H1 (cell line): ENCODE measurements around the gene HSF5. TPM values are rescaled to one million over a fixed set of nuclear protein-coding genes. Genes with fewer than 3 reads are reported as not detected.

ENCODE experiments used
- CTCF ChIA-PET: fragments of 300-600 bp; sonication (Branson Sonifier 250); formaldehyde crosslinking; loops from one replicate; lab custom pipeline; 2021; ENCODE audit not compliant: partially characterized antibody; lab: Charles Lee
- POLR2A ChIA-PET: fragments of 300-600 bp; sonication (Branson Sonifier 250); formaldehyde crosslinking; loops from one replicate; lab custom pipeline; 2021; ENCODE audit warnings: inconsistent platforms; ENCODE audit not compliant: partially characterized antibody; lab: Charles Lee
- DNase-seq, 2 experiments: peaks; one replicate each; pipeline versions ENCODE4 v3.0.0 to v3.0.0-alpha.2; 2010 to 2022; ENCODE audit warnings: low spot score in 2 of 2, low read depth in 1 of 2, mixed read lengths in 1 of 2
- FAIRE-seq: peaks from 2 replicates; lab custom pipeline; 2011; peaks lifted over from hg19 to GRCh38; lab: Jason Lieb, UNC
- H2AFZ ChIP-seq: 2 replicates; pipeline ENCODE4 v1.8.1; 2012; ENCODE audit warnings: low read length, inconsistent platforms
- H2AK5ac ChIP-seq: 2 replicates; pipeline ENCODE4 v1.6.1; 2013; ENCODE audit warnings: low read depth, low read length
- H2BK120ac ChIP-seq: replicated peaks from 2 replicates; pipeline ENCODE3; 2013; ENCODE audit warnings: low read depth, low read length, inconsistent platforms
- H2BK12ac ChIP-seq: 2 replicates; pipeline ENCODE4 v1.6.1; 2013; ENCODE audit warnings: low read depth, low read length
- H2BK15ac ChIP-seq: 2 replicates; pipeline ENCODE4 v1.6.1; 2013; ENCODE audit warnings: low read length
- H2BK20ac ChIP-seq: 2 replicates; pipeline ENCODE4 v1.6.1; 2013; ENCODE audit warnings: low read length
- H2BK5ac ChIP-seq: 2 replicates; pipeline ENCODE4 v1.6.1; 2013; ENCODE audit warnings: low read depth, low read length
- H3K14ac ChIP-seq: 2 replicates; pipeline ENCODE4 v1.6.1; 2013; ENCODE audit warnings: inconsistent platforms; ENCODE audit not compliant: insufficient read length
- H3K18ac ChIP-seq: 2 replicates; pipeline ENCODE4 v1.6.1; 2013; ENCODE audit warnings: low read length; ENCODE audit errors: extremely low read depth
- H3K23ac ChIP-seq: 2 replicates; pipeline ENCODE4 v1.6.1; 2013; ENCODE audit warnings: inconsistent platforms; ENCODE audit not compliant: insufficient read length
- H3K23me2 ChIP-seq: 2 replicates; pipeline ENCODE4 v1.6.1; 2013; ENCODE audit warnings: low read depth, low read length
- H3K27ac ChIP-seq: 2 replicates; pipeline ENCODE4 v1.6.1; 2011; ENCODE audit warnings: low read depth, low read length, inconsistent platforms
- H3K27me3 ChIP-seq, 4 experiments: replicated peaks in 1 of 4; 1 replicate in 1 of 4; 2 replicates in 3 of 4; pipeline versions ENCODE4 v1.6.1 to v1.8.1; 2011 to 2013; ENCODE audit warnings: low read length in 3 of 4, mild to moderate bottlenecking in 3 of 4, inconsistent platforms in 2 of 4, mixed read lengths in 2 of 4, moderate library complexity in 1 of 4; ENCODE audit not compliant: control insufficient read depth in 3 of 4, insufficient read depth in 3 of 4; ENCODE audit errors: extremely low read depth in 1 of 4
- H3K36me3 ChIP-seq, 4 experiments: 2 replicates each; pipeline versions ENCODE4 v1.6.1 to v1.8.1; 2011 to 2013; ENCODE audit warnings: mild to moderate bottlenecking in 4 of 4, low read length in 3 of 4, moderate library complexity in 2 of 4, control low read depth in 1 of 4, inconsistent platforms in 1 of 4; ENCODE audit not compliant: insufficient read depth in 4 of 4, control insufficient read depth in 2 of 4
- H3K4ac ChIP-seq: replicated peaks from 2 replicates; pipeline ENCODE3; 2013; ENCODE audit warnings: low read length, low read depth, mixed read lengths, inconsistent platforms; ENCODE audit not compliant: insufficient read length
- H3K4me1 ChIP-seq, 4 experiments: replicated peaks in 1 of 4; 1 replicate in 1 of 4; 2 replicates in 3 of 4; pipeline versions ENCODE4 v1.6.1 to v1.8.1; 2011 to 2013; ENCODE audit warnings: low read length in 3 of 4, inconsistent platforms in 2 of 4, mixed read lengths in 1 of 4; ENCODE audit not compliant: insufficient read depth in 4 of 4, control insufficient read depth in 3 of 4
- H3K4me2 ChIP-seq, 2 experiments: 2 replicates each; pipeline versions ENCODE4 v1.6.1 to v1.8.1; 2011 to 2013; ENCODE audit warnings: low read depth in 2 of 2, low read length in 2 of 2, control low read depth in 1 of 2, inconsistent platforms in 1 of 2, mild to moderate bottlenecking in 1 of 2; ENCODE audit not compliant: insufficient read depth in 1 of 2
- H3K4me3 ChIP-seq, 4 experiments: fragments of 200-600, 300-600 bp in 1 of 4; sonication (generic), shearing (Covaris generic), sonication (Bioruptor Twin) in 1 of 4; 2 replicates each; pipeline versions ENCODE4 v1.5.1 to v1.8.1; 2011 to 2016; ENCODE audit warnings: low read length in 4 of 4, low read depth in 3 of 4, control low read depth in 2 of 4, inconsistent platforms in 2 of 4, mild to moderate bottlenecking in 2 of 4, mixed read lengths in 1 of 4, moderate library complexity in 1 of 4; ENCODE audit not compliant: insufficient read depth in 2 of 4; ENCODE audit errors: extremely low read depth in 1 of 4
- H3K56ac ChIP-seq: replicated peaks from 2 replicates; pipeline ENCODE3; 2013; ENCODE audit warnings: low read depth, mild to moderate bottlenecking, mixed read lengths, low read length, inconsistent platforms; ENCODE audit not compliant: insufficient read length
- H3K79me1 ChIP-seq: 2 replicates; pipeline ENCODE4 v1.6.1; 2013; ENCODE audit warnings: low read depth, low read length, control low read depth
- H3K79me2 ChIP-seq, 2 experiments: 2 replicates each; pipeline versions ENCODE4 v1.6.1 to v1.8.1; 2012 to 2013; ENCODE audit warnings: low read length in 2 of 2, mild to moderate bottlenecking in 2 of 2, inconsistent platforms in 1 of 2; ENCODE audit not compliant: insufficient read depth in 2 of 2, control insufficient read depth in 1 of 2
- H3K9ac ChIP-seq, 4 experiments: replicated peaks in 1 of 4; 1 replicate in 1 of 4; 2 replicates in 3 of 4; pipeline versions ENCODE4 v1.6.1 to v1.8.1; 2011 to 2013; ENCODE audit warnings: low read depth in 3 of 4, low read length in 3 of 4, control low read depth in 2 of 4, mild to moderate bottlenecking in 2 of 4, moderate library complexity in 2 of 4, inconsistent platforms in 1 of 4; ENCODE audit errors: extremely low read depth in 1 of 4
- H3K9me3 ChIP-seq, 2 experiments: 2 replicates each; pipeline versions ENCODE4 v1.6.1 to v1.8.1; 2012 to 2013; ENCODE audit warnings: mild to moderate bottlenecking in 2 of 2, moderate library complexity in 2 of 2, control low read depth in 1 of 2, inconsistent platforms in 1 of 2, low read depth in 1 of 2, low read length in 1 of 2, mixed read lengths in 1 of 2; ENCODE audit not compliant: insufficient read depth in 2 of 2
- H4K20me1 ChIP-seq, 2 experiments: replicated peaks in 1 of 2; 2 replicates each; pipeline versions ENCODE3 to v1.8.1; 2011 to 2013; ENCODE audit warnings: inconsistent platforms in 2 of 2, low read length in 2 of 2, mild to moderate bottlenecking in 1 of 2; ENCODE audit not compliant: insufficient read depth in 2 of 2, control insufficient read depth in 1 of 2
- H4K5ac ChIP-seq: 2 replicates; pipeline ENCODE4 v1.6.1; 2013; ENCODE audit warnings: low read length, low read depth, mixed read lengths, inconsistent platforms; ENCODE audit not compliant: insufficient read length
- H4K8ac ChIP-seq: 2 replicates; pipeline ENCODE4 v1.8.0; 2013; ENCODE audit warnings: mild to moderate bottlenecking, moderate library complexity, low read length, inconsistent platforms; ENCODE audit not compliant: insufficient read depth; ENCODE audit errors: extremely low read depth
- H4K91ac ChIP-seq: replicated peaks from 2 replicates; pipeline ENCODE3; 2013; ENCODE audit warnings: low read length, mixed read lengths, inconsistent platforms; ENCODE audit not compliant: insufficient read length
- CEBPB ChIP-seq: IDR thresholded peaks from 2 replicates; pipeline ENCODE4 v1.6.1; 2012; ENCODE audit warnings: low read depth, low read length
- E2F6 ChIP-seq: IDR thresholded peaks from 2 replicates; pipeline ENCODE4 v1.6.1; 2012; ENCODE audit warnings: inconsistent platforms
- FOSL1 ChIP-seq: IDR thresholded peaks from 2 replicates; pipeline ENCODE4 v1.6.1; 2011; ENCODE audit warnings: mild to moderate bottlenecking, low read depth, low read length, moderate library complexity; ENCODE audit not compliant: insufficient read depth
- HDAC2 ChIP-seq, 2 experiments: fragments of 300-600 bp in 1 of 2; sonication (generic) in 1 of 2; IDR thresholded peaks; 2 replicates each; pipeline ENCODE4 v1.6.1; 2011 to 2012; ENCODE audit warnings: low read depth in 2 of 2, low read length in 2 of 2, mild to moderate bottlenecking in 2 of 2, moderate library complexity in 2 of 2, borderline replicate concordance in 1 of 2, inconsistent platforms in 1 of 2
- NANOG ChIP-seq: IDR thresholded peaks from 2 replicates; pipeline ENCODE4 v1.6.1; 2011; ENCODE audit warnings: low read length, low read depth, mild to moderate bottlenecking, inconsistent platforms; ENCODE audit not compliant: insufficient read depth, poor library complexity, severe bottlenecking
- POU5F1 ChIP-seq: IDR thresholded peaks from 2 replicates; pipeline ENCODE4 v1.6.1; 2011; ENCODE audit warnings: low read depth, mild to moderate bottlenecking, low read length, moderate library complexity
- SP4 ChIP-seq: IDR thresholded peaks from 2 replicates; pipeline ENCODE4 v1.6.1; 2012; ENCODE audit warnings: low read length, inconsistent platforms
- YY1 ChIP-seq: IDR thresholded peaks from 2 replicates; pipeline ENCODE4 v1.6.1; 2011; ENCODE audit warnings: low read depth, mild to moderate bottlenecking, low read length
- WGBS, 2 experiments: shearing (Covaris generic) in 1 of 2; methylation state at CpG; one replicate each; pipeline versions ENCODE4 v1.1.6 to v1.1.7; 2013 to 2015; ENCODE audit warnings: low lambda C conversion rate in 2 of 2, mixed read lengths in 2 of 2, inconsistent platforms in 1 of 2, low coverage in 1 of 2, missing lambda C conversion rate in 1 of 2; ENCODE audit not compliant: insufficient replicate concordance in 2 of 2, insufficient coverage in 1 of 2, insufficient read length in 1 of 2; ENCODE audit errors: extremely low coverage in 1 of 2, missing lambda C conversion rate in 1 of 2; 5-methylcytosine and 5-hydroxymethylcytosine counted together
- polyA plus RNA-seq, 7 experiments: library from polyadenylated mRNA; depleted of rRNA in 3 of 7; stranded (reverse) in 5 of 7; unstranded in 2 of 7; fragments of >200 nt in 5 of 7; fragments of 200-250 nt in 2 of 7; gene quantifications; 1 replicate in 5 of 7; 2 replicates in 1 of 7; 4 replicates in 1 of 7; pipeline versions ENCODE4 v1.2.1 to v1.2.3, GENCODE V29; 2011 to 2013; ENCODE audit warnings: missing spikeins in 2 of 7, mixed read lengths in 2 of 7
- total RNA-seq: library from RNA; stranded (reverse); fragmentation: NEBNext Ultra II Directional; extraction: Animal tissue kit (Norgen Biotek cat#: 25700); gene quantifications from 2 replicates; pipeline ENCODE4 v1.2.1, GENCODE V29; 2021

Gene HSF5
- total and polyA plus RNA-seq, 2 of the 8 experiments (the other 6 are each of a cell fraction or from before 2014, with no cell fraction given), result not detected

- Histone ChIP-seq H3K36me3 (no peaks in the 10 kb centered on the region), H3K56ac (no peak overlapping the region), H2BK15ac (no peak overlapping the region; the same call in 1 of the 2 replicates), H3K18ac (no peak overlapping the region; the same call in 1 of the 2 replicates), H2BK12ac (no peak overlapping the region), H4K91ac (no peak overlapping the region)
- TF ChIP-seq FOSL1, result no peak
- TF ChIP-seq E2F6, result no peak
- no peak for TF ChIP-seq CEBPB
- no peak for TF ChIP-seq NANOG
- TF ChIP-seq HDAC2 (IDR thresholded peaks at IDR 0.05; ENCODE audit: borderline replicate concordance in 1 of 2, low read depth in 2 of 2, low read length in 2 of 2), result no peak
- TF ChIP-seq YY1, result no peak
- no peak for TF ChIP-seq SP4
- no peak for TF ChIP-seq POU5F1
- TF ChIP-seq, all 59 proteins: peak for 0
- H3K23me2 ChIP-seq, result no peaks in the 10 kb centered on the region; the same call in 1 of the 2 replicates
- no peak overlapping the region for H4K5ac ChIP-seq
- DNase-seq, result no peak
- H3K4ac ChIP-seq, result no peak overlapping the region
- no peak overlapping the region for H2BK5ac ChIP-seq
- no peaks in the 10 kb centered on the region for H3K79me2 ChIP-seq
- H3K4me1 ChIP-seq, result no peaks in the 10 kb centered on the region; a peak in 1 of 7 replicates
- no peak overlapping the region; a peak in 2 of 8 replicates for H3K4me3 ChIP-seq
- H3K27me3 ChIP-seq, result no peaks in the 10 kb centered on the region
- H3K14ac ChIP-seq, result no peak overlapping the region
- peak overlapping the region; percentile 15 to 74; a peak in 3 of 4 replicates for H3K4me2 ChIP-seq
- no peak overlapping the region for H3K9ac ChIP-seq
- H4K20me1 ChIP-seq, result no peaks in the 10 kb centered on the region
- 90% methylated on average over 6 of the region's 6 CpGs; no CpG with 5 or more reads in 1 of the 2 experiments for WGBS, 2 experiments
- H2AK5ac ChIP-seq, result no peak overlapping the region
- no peak overlapping the region for H3K23ac ChIP-seq
- no peak overlapping the region for H4K8ac ChIP-seq
- H3K27ac ChIP-seq, result no peak overlapping the region
- ChIA-PET POLR2A (interaction anchor here (1.2 to 2.5 kb wide), 7 partner anchors 10 to 93 kb away, joined by 3 to 14 read pairs (median 6); partner anchors contain the start of gene SUPT4H1), CTCF (interaction anchor here (0.5 to 3.4 kb wide), 14 partner anchors 9 to 169 kb away, joined by 3 to 19 read pairs (median 5); partner anchors contain the start of gene SUPT4H1)
- H3K9me3 ChIP-seq, result no peaks in the 10 kb centered on the region
- H2AFZ ChIP-seq, result no peak overlapping the region
- no peaks in the 10 kb centered on the region for H3K79me1 ChIP-seq
- H2BK20ac ChIP-seq, result no peak overlapping the region
- no peak overlapping the region for H2BK120ac ChIP-seq
- FAIRE-seq, result no peak
These were observed 72.7 kb downstream of the HSF5 start for GRCh38 chr17:58415371-58416055.
